Left ventricle myocardium inferior (tissue), 1 donor: Measurements from ENCODE around the gene HOXB3. TPM values are rescaled to one million over a fixed set of nuclear protein-coding genes. Genes with fewer than 3 reads are reported as not detected.

Experiments used
- DNase-seq: peaks from one replicate; pipeline ENCODE4 v3.0.0-alpha.2; 2020
- H3K27ac ChIP-seq: fragments of 200-600 bp; replicated peaks from 2 replicates; pipeline ENCODE4 v1.8.0; 2021
- H3K27me3 ChIP-seq: fragments of 200-600 bp; 2 replicates; pipeline ENCODE4 v1.8.0; 2021; ENCODE audit warnings: low read depth
- H3K36me3 ChIP-seq: fragments of 200-600 bp; 2 replicates; pipeline ENCODE4 v1.8.0; 2021
- H3K4me1 ChIP-seq: fragments of 200-600 bp; 2 replicates; pipeline ENCODE4 v1.8.0; 2021
- H3K4me3 ChIP-seq: fragments of 200-600 bp; 2 replicates; pipeline ENCODE4 v1.8.0; 2021; ENCODE audit warnings: mild to moderate bottlenecking, moderate library complexity
- H3K9me3 ChIP-seq: fragments of 200-600 bp; replicated peaks from 2 replicates; pipeline ENCODE4 v1.8.0; 2021
- CTCF ChIP-seq: fragments of 200-600 bp; IDR thresholded peaks from 2 replicates; pipeline ENCODE4 v1.8.0; 2021; ENCODE audit warnings: antibody characterized with exemption, mild to moderate bottlenecking, borderline replicate concordance
- intact Hi-C: fragments of 100-400 bp; cut with micrococcal nuclease; formaldehyde crosslinking; loops from one replicate; pipeline ENCODE4 v1.11.0; 2022
- total RNA-seq: library from RNA; stranded (reverse); fragmentation: NEBNext Ultra II Directional; extraction: Animal tissue kit (Norgen Biotek cat#: 25700); gene quantifications from one replicate; pipeline ENCODE4 v1.2.1, GENCODE V29; 2021
- donor health status: DM: no; HTN: yes; CAD: no; lungs with severe emphysema.

HOXB3 gene
- total RNA-seq, 1 donor from 2014 or later = 0.91 TPM

- Histone ChIP-seq H3K9me3 (no peaks in the 10 kb centered on the region), H3K4me1 (peaks cover 19% of the 10 kb centered on the region), H3K27ac (no peak overlapping the region), H3K36me3 (no peaks in the 10 kb centered on the region), H3K4me3 (no peak overlapping the region), H3K27me3 (peaks cover 100% of the 10 kb centered on the region)
- intact Hi-C loops = no loop called here
- no peak for TF ChIP-seq CTCF
- DNase-seq = no peak
Observed at GRCh38 chr17:48605991-48606891, 16.2 kb upstream of the HOXB3 start.

- Histone ChIP-seq H3K27ac (no peak overlapping the region), H3K4me3 (no peak overlapping the region), H3K4me1 (peaks cover 12% of the 10 kb centered on the region), H3K9me3 (no peaks in the 10 kb centered on the region), H3K36me3 (no peaks in the 10 kb centered on the region), H3K27me3 (peaks cover 100% of the 10 kb centered on the region)
- no peak for DNase-seq
- TF ChIP-seq CTCF = no peak
- intact Hi-C loops = no loop called here
Observed at GRCh38 chr17:48605409-48605919, 15.4 kb upstream of the HOXB3 start.

GRCh38 chr17:48604770-48605329 lies 14.8 kb upstream of the HOXB3 start, which contains the start of gene HOXB6:
TSS of gene HOXB6 (minus strand) at chr17:48604986. CDS start at chr17:48598150, 6,836 bp downstream.
- DNase-seq = no peak
- Histone ChIP-seq H3K36me3 (no peaks in the 10 kb centered on the region), H3K27ac (peak within 1 kb of the TSS; percentile 30), H3K27me3 (peaks cover 100% of the 10 kb centered on the region), H3K9me3 (no peaks in the 10 kb centered on the region), H3K4me1 (peaks cover 6% of the 10 kb centered on the region), H3K4me3 (peak within 1 kb of the TSS; percentile 49)
- TF ChIP-seq CTCF = no peak
- intact Hi-C loops = no loop called here

- Histone ChIP-seq H3K27ac (peak overlapping the region; percentile 30), H3K36me3 (no peaks in the 10 kb centered on the region), H3K4me1 (peaks cover 4% of the 10 kb centered on the region), H3K4me3 (peak overlapping the region; percentile 49), H3K27me3 (peaks cover 100% of the 10 kb centered on the region), H3K9me3 (no peaks in the 10 kb centered on the region)
- intact Hi-C loops = no loop called here
- no peak for DNase-seq
- TF ChIP-seq CTCF = no peak
Observed at GRCh38 chr17:48603959-48604769, 14.1 kb upstream of the HOXB3 start.
